CD14-positive monocyte (primary cell): ENCODE results near the gene KRT7. TPM values are rescaled to one million over a fixed set of nuclear protein-coding genes. Genes with fewer than 3 reads are reported as not detected.
A peak's percentile ranks its signal among the peaks of the same experiment; 100 is the strongest.

Source experiments
- DNase-seq, 3 donors: peaks; one replicate each; pipeline ENCODE4 v3.0.0-alpha.2; 2011 to 2022
- H2AFZ ChIP-seq: 2 replicates; pipeline ENCODE4 v1.6.0; 2012; ENCODE audit warnings: mild to moderate bottlenecking, low read depth, low read length, inconsistent platforms; ENCODE audit not compliant: insufficient read depth, poor library complexity, severe bottlenecking
- H3K27ac ChIP-seq, 2 donors: 1 replicate in 1 of 2; 2 replicates in 1 of 2; pipeline ENCODE4 v1.5.1; 2012 to 2013; ENCODE audit warnings: low read length in 2 of 2, control low read depth in 1 of 2, inconsistent platforms in 1 of 2, low read depth in 1 of 2, mild to moderate bottlenecking in 1 of 2
- H3K27me3 ChIP-seq, 2 donors: one replicate each; pipeline versions ENCODE4 v1.6.0 to v1.6.1; 2011 to 2013; ENCODE audit warnings: low read length in 2 of 2; ENCODE audit not compliant: control insufficient read depth in 2 of 2, insufficient read depth in 2 of 2
- H3K36me3 ChIP-seq, 2 donors: replicated peaks in 1 of 2; 1 replicate in 1 of 2; 2 replicates in 1 of 2; pipeline versions ENCODE4 v1.5.1 to v1.6.1; 2012 to 2013; ENCODE audit warnings: low read length in 2 of 2, control low read depth in 1 of 2, inconsistent platforms in 1 of 2, mild to moderate bottlenecking in 1 of 2; ENCODE audit not compliant: insufficient read depth in 2 of 2, control insufficient read depth in 1 of 2
- H3K4me1 ChIP-seq, 2 donors: 1 replicate in 1 of 2; 2 replicates in 1 of 2; pipeline versions ENCODE4 v1.5.1 to v1.6.1; 2012 to 2013; ENCODE audit warnings: low read length in 2 of 2, control low read depth in 1 of 2, inconsistent platforms in 1 of 2, mild to moderate bottlenecking in 1 of 2, moderate library complexity in 1 of 2; ENCODE audit not compliant: insufficient read depth in 2 of 2, control insufficient read depth in 1 of 2
- H3K4me2 ChIP-seq: replicated peaks from 2 replicates; pipeline ENCODE3; 2012; ENCODE audit warnings: low read length, moderate library complexity, mild to moderate bottlenecking; ENCODE audit not compliant: poor library complexity, severe bottlenecking; ENCODE audit errors: extremely low read depth
- H3K4me3 ChIP-seq, 3 experiments: fragments of 200-600 bp in 1 of 3; sonication (generic) in 1 of 3; replicated peaks in 1 of 3; 1 replicate in 2 of 3; 2 replicates in 1 of 3; pipeline ENCODE4 v1.5.1; 2011 to 2013; ENCODE audit warnings: low read length in 3 of 3, mild to moderate bottlenecking in 3 of 3, control low read depth in 2 of 3, low read depth in 2 of 3, inconsistent platforms in 1 of 3, moderate library complexity in 1 of 3
- H3K79me2 ChIP-seq: 2 replicates; pipeline ENCODE4 v1.6.0; 2012; ENCODE audit warnings: mild to moderate bottlenecking, control low read depth, inconsistent platforms, low read length, moderate library complexity; ENCODE audit not compliant: insufficient read depth
- H3K9ac ChIP-seq: 2 replicates; pipeline ENCODE4 v1.6.0; 2017; ENCODE audit warnings: low read length, mild to moderate bottlenecking; ENCODE audit not compliant: insufficient read depth, poor library complexity, severe bottlenecking
- H3K9me3 ChIP-seq, 2 donors: replicated peaks in 1 of 2; 1 replicate in 1 of 2; 2 replicates in 1 of 2; pipeline versions ENCODE4 v1.5.1 to v1.6.1; 2012 to 2013; ENCODE audit warnings: low read length in 2 of 2, control low read depth in 1 of 2; ENCODE audit not compliant: control insufficient read depth in 1 of 2, insufficient read depth in 1 of 2
- H4K20me1 ChIP-seq: 2 replicates; pipeline ENCODE4 v1.6.0; 2012; ENCODE audit warnings: mild to moderate bottlenecking, low read length, control low read depth, moderate library complexity; ENCODE audit not compliant: insufficient read depth
- H3K27ac Mint-ChIP-seq, 7 donors: one replicate each; pipeline ENCODE4 v1.8.0; 2020; ENCODE audit warnings: mild to moderate bottlenecking in 7 of 7, mixed read lengths in 7 of 7, moderate library complexity in 6 of 7, inconsistent platforms in 2 of 7
- H3K27me3 Mint-ChIP-seq, 3 donors: one replicate each; pipeline ENCODE4 v1.8.0; 2021 to 2022; ENCODE audit warnings: low read depth in 3 of 3, mild to moderate bottlenecking in 3 of 3, mixed read lengths in 3 of 3, moderate library complexity in 3 of 3, inconsistent platforms in 1 of 3
- H3K36me3 Mint-ChIP-seq, 2 donors: one replicate each; pipeline ENCODE4 v1.8.0; 2020; ENCODE audit warnings: mixed read lengths in 2 of 2, inconsistent platforms in 1 of 2, mild to moderate bottlenecking in 1 of 2
- H3K4me1 Mint-ChIP-seq: one replicate; pipeline ENCODE4 v1.8.0; 2020; ENCODE audit warnings: mild to moderate bottlenecking, mixed read lengths
- H3K4me3 Mint-ChIP-seq, 2 donors: one replicate each; pipeline ENCODE4 v1.8.0; 2020; ENCODE audit warnings: mild to moderate bottlenecking in 2 of 2, mixed read lengths in 2 of 2, moderate library complexity in 1 of 2
- H3K9me3 Mint-ChIP-seq, 7 donors: one replicate each; pipeline ENCODE4 v1.8.0; 2020 to 2022; ENCODE audit warnings: mixed read lengths in 7 of 7, mild to moderate bottlenecking in 6 of 7, moderate library complexity in 6 of 7, inconsistent platforms in 2 of 7
- WGBS: methylation state at CpG from one replicate; pipeline ENCODE4 v1.1.5; 2013; ENCODE audit warnings: missing lambda C conversion rate; ENCODE audit not compliant: insufficient coverage; 5-methylcytosine and 5-hydroxymethylcytosine counted together
- intact Hi-C, 2 donors: fragments of 100-400 bp; cut with micrococcal nuclease; formaldehyde crosslinking; loops; one replicate each; pipeline versions ENCODE4 v1.15.0 to v1.15.1; 2023
- polyA plus RNA-seq, 3 donors: library from polyadenylated mRNA; depleted of rRNA in 1 of 3; unstranded in 2 of 3; stranded (reverse) in 1 of 3; fragments of 300-500 nt in 2 of 3; fragments of >200 nt in 1 of 3; fragmentation: Illumina TruSeq in 2 of 3; gene quantifications; 1 replicate in 2 of 3; 2 replicates in 1 of 3; pipeline ENCODE4 v1.2.3, GENCODE V29; 2012 to 2021
- TF ChIP-seq, protein P1 (sequence below): fragments of 200-600 bp; IDR thresholded peaks from one replicate; pipeline ENCODE4 v1.8.0; 2022; ENCODE audit warnings: antibody characterized with exemption, mild to moderate bottlenecking

The KRT7 gene
- polyA plus RNA-seq, 3 donors: 1.3 to 2.7 TPM; not detected in 1

DNA sequence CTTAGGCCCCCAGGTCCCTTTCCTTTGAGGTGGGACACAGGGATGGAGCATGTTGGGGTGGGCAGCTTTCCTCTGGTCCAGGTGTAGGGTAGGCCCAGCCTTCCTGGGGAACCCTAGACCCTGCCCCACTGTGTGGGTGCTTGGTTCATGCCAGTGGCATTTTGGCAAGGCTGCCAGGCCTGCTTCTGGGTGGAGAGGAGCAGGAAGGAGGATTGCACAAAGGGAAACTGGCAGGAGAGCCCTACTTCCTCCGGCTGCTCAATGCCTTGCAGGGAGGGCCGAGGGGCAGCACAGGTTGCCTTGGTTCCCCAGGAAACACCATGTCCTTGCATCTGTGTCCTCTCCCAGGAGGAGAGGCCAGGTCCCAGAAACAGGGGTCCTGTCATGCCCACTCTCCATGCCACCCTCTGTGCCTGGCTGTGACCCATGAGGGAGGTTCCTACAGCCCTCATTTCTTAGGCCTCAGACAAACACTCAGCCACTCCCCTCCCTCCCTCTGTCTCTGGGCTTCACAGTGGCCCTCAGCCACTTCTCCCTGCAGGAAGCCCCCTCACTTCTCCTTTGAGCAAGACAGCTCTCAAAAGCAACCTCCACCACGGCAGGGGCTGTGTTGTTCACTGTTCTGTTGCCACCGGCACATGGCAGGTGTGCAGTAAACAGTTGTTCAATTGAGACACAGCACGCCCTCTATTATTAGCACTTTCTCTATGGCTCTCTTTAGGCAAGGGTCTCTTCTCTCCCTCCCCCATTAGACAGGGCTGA lies 34.4 kb upstream of the KRT7 start:
- H3K4me3 ChIP-seq: peak overlapping the region in 1 of 3 experiments; percentile 44
- H3K36me3 ChIP-seq: no peaks in the 10 kb centered on the region
- H3K27me3 ChIP-seq: no peaks in the 10 kb centered on the region
- peaks cover 2 to 6% of the 10 kb centered on the region in 2 donors for H3K36me3 Mint-ChIP-seq
- peak overlapping the region; percentile 93 for H3K9ac ChIP-seq
- peak overlapping the region; percentile 55 for H3K4me2 ChIP-seq
- peak; percentile 80 to 91 (median 85) for DNase-seq
- peak overlapping the region; percentile 98 to 100 for H3K27ac ChIP-seq
- H4K20me1 ChIP-seq: no peaks in the 10 kb centered on the region
- H3K9me3 ChIP-seq: no peaks in the 10 kb centered on the region
- intact Hi-C loops: loop anchor here in 1 of 2 donors (10.0 kb wide), 1 partner anchor 314 kb away; the partner anchor contains the start of gene ANKRD33
- no peak overlapping the region for H2AFZ ChIP-seq
- WGBS: 0% methylated on average over 4 of the region's 5 CpGs
- peak overlapping the region; percentile 97 to 100 (median 99) for H3K27ac Mint-ChIP-seq
- H3K79me2 ChIP-seq: no peaks in the 10 kb centered on the region
- H3K4me3 Mint-ChIP-seq: peak overlapping the region in 1 of 2 donors; percentile 71
- peaks cover 99% of the 10 kb centered on the region for H3K4me1 Mint-ChIP-seq
- TF ChIP-seq, protein P1, sequence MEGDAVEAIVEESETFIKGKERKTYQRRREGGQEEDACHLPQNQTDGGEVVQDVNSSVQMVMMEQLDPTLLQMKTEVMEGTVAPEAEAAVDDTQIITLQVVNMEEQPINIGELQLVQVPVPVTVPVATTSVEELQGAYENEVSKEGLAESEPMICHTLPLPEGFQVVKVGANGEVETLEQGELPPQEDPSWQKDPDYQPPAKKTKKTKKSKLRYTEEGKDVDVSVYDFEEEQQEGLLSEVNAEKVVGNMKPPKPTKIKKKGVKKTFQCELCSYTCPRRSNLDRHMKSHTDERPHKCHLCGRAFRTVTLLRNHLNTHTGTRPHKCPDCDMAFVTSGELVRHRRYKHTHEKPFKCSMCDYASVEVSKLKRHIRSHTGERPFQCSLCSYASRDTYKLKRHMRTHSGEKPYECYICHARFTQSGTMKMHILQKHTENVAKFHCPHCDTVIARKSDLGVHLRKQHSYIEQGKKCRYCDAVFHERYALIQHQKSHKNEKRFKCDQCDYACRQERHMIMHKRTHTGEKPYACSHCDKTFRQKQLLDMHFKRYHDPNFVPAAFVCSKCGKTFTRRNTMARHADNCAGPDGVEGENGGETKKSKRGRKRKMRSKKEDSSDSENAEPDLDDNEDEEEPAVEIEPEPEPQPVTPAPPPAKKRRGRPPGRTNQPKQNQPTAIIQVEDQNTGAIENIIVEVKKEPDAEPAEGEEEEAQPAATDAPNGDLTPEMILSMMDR: no peak
- no peaks in the 10 kb centered on the region for H3K27me3 Mint-ChIP-seq
- H3K9me3 Mint-ChIP-seq: peaks cover 0 to 2% (median 0%) of the 10 kb centered on the region in 7 donors
- H3K4me1 ChIP-seq: peaks cover 99 to 100% of the 10 kb centered on the region in 2 donors

DNA sequence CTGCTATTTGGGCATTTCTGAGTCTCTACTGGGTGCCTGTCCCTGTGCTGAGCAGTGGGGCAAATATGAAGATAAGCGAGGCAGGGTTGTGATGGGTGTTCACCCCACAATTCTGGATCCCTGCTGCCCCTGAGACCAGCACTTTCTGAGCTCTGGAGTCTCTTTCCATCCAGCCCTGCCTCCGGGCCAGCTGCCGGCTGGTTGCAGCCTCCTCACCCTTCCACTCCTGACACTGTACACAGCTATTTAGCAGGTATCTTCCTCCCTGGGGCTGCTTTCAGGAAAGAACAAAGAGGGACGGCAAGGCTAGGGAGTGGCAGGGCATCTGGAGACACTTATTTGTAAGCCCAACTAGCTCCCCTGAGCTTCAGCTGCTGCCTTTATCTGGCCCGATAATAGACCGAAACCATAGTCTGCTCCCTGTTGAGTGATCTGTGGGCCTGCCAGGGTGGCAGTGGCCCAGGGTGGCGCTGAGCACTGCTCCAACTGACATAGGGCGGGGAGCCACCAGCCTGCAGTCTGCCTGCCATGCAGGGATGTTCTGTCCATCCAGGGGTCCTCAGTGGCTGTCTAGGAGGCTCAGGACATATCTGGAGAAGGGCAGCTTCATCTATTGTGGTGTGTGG lies 33.6 kb upstream of the KRT7 start:
- peak overlapping the region; percentile 93 for H3K9ac ChIP-seq
- H3K9me3 ChIP-seq: no peaks in the 10 kb centered on the region
- no peak for DNase-seq
- Mint-ChIP-seq H3K36me3 (peaks cover 2 to 3% of the 10 kb centered on the region in 2 donors), H3K4me3 (no peak overlapping the region), H3K4me1 (peaks cover 99% of the 10 kb centered on the region), H3K9me3 (peaks cover 0 to 2% (median 0%) of the 10 kb centered on the region in 7 donors), H3K27me3 (no peaks in the 10 kb centered on the region), H3K27ac (peak overlapping the region; percentile 97 to 100 (median 99))
- TF ChIP-seq, protein P1: no peak
- H3K4me2 ChIP-seq: peak overlapping the region; percentile 55
- H3K36me3 ChIP-seq: no peaks in the 10 kb centered on the region
- no peaks in the 10 kb centered on the region for H4K20me1 ChIP-seq
- WGBS: 69% methylated on average over 7 of the region's 8 CpGs
- H3K79me2 ChIP-seq: no peaks in the 10 kb centered on the region
- H3K4me3 ChIP-seq: peak overlapping the region in 1 of 3 experiments; percentile 44
- intact Hi-C loops: loop anchor here in 1 of 2 donors (10.0 kb wide), 1 partner anchor 315 kb away; the partner anchor contains the start of gene ANKRD33
- peaks cover 99 to 100% of the 10 kb centered on the region in 2 donors for H3K4me1 ChIP-seq
- peak overlapping the region; percentile 98 to 100 for H3K27ac ChIP-seq
- no peak overlapping the region for H2AFZ ChIP-seq
- H3K27me3 ChIP-seq: no peaks in the 10 kb centered on the region
